ENCODE measurements around the gene ALOX5. TPM values are rescaled to one million over a fixed set of nuclear protein-coding genes. Genes with fewer than 3 reads are reported as not detected.
"Not testable (repeated sequence)": the region's sequence is repeated elsewhere in the genome, so short reads cannot be mapped to it uniquely, and the experiment has no call there.

Gene ALOX5
- polyA plus RNA-seq, 4 donors = 7.4 to 20.9 (median 13.8) TPM

DNA sequence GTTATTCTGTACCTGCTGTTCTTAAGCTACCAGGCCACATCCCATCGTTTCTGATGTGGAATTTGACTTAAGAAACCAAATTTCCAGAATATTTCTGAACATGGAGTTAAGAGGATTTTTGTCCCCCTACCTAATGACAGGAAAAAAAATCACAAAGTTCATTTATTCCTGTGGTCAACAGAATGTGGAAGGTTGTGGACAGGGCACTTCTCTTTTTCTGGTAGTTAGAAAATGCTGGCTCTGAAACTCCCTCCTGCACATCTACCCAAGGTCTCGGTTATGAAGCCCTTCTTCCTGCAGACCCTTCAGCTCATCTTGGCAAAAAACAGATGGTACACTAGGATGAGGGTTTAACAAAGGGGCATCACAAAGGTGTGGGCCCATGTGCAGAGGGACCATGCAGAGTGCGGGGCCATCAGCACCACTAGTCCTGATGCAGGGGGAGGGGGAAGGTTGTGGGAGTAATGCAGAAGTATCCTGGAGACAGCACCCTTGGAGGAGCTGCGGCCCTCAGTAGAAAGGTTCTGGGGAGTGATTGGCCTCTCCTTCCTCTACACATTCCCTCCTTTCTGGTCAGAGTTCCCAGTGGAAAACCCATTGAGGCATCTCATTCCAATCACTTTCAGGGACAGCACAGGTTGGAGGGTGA, 9.8 kb downstream of the ALOX5 start:
- WGBS, 3 donors = 82 to 87% (median 82%) methylated on average over 4 of the region's 4 CpGs

DNA sequence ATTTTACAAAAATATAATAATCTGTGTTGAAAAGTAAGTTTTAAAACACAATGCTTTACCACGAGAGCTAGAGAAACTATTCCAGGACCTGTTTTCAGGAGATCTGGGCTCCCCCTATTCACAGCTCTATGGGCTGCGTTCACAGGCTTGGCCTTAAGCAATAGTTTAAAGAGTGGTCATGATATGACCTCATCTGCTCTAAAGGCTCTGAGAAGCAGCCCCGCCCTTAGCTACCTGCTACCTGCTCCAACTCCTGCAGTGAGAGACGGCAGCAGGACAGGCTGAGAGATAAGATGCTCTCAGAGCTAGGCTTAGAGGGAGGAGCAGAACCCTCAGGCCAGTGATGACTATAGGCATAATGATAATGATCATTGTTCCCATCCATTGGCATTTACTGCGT, 12.6 kb downstream of the ALOX5 start:
- Histone ChIP-seq H3K4me3 (ENCODE audit: low read depth in 1 of 3, low read length in 3 of 3) (no peak overlapping the region), H3K27me3 (ENCODE audit: control insufficient read depth in 3 of 3, insufficient read depth in 3 of 3, low read length in 3 of 3) (no peaks in the 10 kb centered on the region), H3K27ac (ENCODE audit: low read depth in 1 of 3, low read length in 2 of 3) (no peak overlapping the region), H3K9me3 (ENCODE audit: control insufficient read depth in 2 of 2, insufficient read depth in 1 of 2, low read depth in 1 of 2, low read length in 1 of 2) (peaks cover 0 to 4% of the 10 kb centered on the region in 2 donors), H3K4me1 (ENCODE audit: control insufficient read depth in 3 of 3, insufficient read depth in 2 of 3, low read depth in 1 of 3, low read length in 2 of 3) (no peaks in the 10 kb centered on the region), H3K36me3 (ENCODE audit: control insufficient read depth in 3 of 3, insufficient read depth in 2 of 3, low read depth in 1 of 3, low read length in 3 of 3) (peaks cover 0 to 12% (median 0%) of the 10 kb centered on the region in 3 donors)
- WGBS, 3 donors = 64 to 84% (median 65%) methylated on average over 5 of the region's 5 CpGs
- no peak for DNase-seq
- no peak for FAIRE-seq

More for the DNA sequence above, 9.8 kb downstream of the ALOX5 start:
- Histone ChIP-seq H3K9me3 (ENCODE audit: control insufficient read depth in 2 of 2, insufficient read depth in 1 of 2, low read depth in 1 of 2, low read length in 1 of 2) (peaks cover 0 to 4% of the 10 kb centered on the region in 2 donors), H3K4me3 (ENCODE audit: low read depth in 1 of 3, low read length in 3 of 3) (no peak overlapping the region), H3K27ac (ENCODE audit: low read depth in 1 of 3, low read length in 2 of 3) (no peak overlapping the region), H3K36me3 (ENCODE audit: control insufficient read depth in 3 of 3, insufficient read depth in 2 of 3, low read depth in 1 of 3, low read length in 3 of 3) (peaks cover 0 to 12% (median 0%) of the 10 kb centered on the region in 3 donors), H3K27me3 (ENCODE audit: control insufficient read depth in 3 of 3, insufficient read depth in 3 of 3, low read length in 3 of 3) (no peaks in the 10 kb centered on the region), H3K4me1 (ENCODE audit: control insufficient read depth in 3 of 3, insufficient read depth in 2 of 3, low read depth in 1 of 3, low read length in 2 of 3) (peaks cover 0 to 4% (median 0%) of the 10 kb centered on the region in 3 donors)
- FAIRE-seq (no peak), DNase-seq (no peak)

DNA sequence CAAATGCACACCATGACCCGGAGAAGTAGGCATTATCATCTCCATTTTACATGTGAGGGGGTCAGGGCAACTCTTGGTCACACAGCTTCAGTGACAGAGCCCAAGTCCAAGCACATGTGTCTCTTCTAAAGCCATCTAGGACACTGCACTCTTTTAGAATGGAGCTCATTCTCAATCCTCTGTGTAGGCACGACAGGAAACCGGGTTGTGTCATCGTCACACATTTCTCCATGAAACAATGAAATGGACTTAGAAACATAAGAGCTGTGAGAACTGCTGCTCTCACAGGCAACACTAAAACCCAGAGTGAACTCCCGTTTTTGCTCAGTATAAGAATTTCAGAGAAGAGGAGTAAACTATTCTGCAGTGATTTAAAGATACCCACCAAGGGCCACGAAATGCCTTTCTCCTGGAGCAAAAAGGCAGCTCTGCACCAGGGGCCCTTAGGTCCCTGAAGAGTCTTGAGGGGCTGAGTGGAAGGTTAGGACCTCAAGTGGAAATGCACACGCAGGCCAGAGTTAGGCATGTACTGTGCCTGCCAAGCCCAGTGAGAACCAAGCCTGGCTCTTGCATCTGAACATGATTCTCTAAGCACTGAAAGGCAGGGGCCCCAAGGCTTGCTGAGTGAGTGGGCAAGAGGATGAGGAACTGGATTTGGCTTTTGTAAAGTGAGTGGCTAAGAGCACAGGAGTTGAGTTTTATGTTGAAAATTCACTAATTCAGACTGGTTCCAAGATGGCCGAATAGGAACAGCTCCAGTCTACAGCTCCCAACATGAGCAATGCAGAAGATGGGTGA, 13.3 kb downstream of the ALOX5 start:
- no peaks in the 10 kb centered on the region for H3K4me1 ChIP-seq (ENCODE audit: control insufficient read depth in 3 of 3, insufficient read depth in 2 of 3, low read depth in 1 of 3, low read length in 2 of 3)
- peaks cover 0 to 12% (median 0%) of the 10 kb centered on the region in 3 donors for H3K36me3 ChIP-seq (ENCODE audit: control insufficient read depth in 3 of 3, insufficient read depth in 2 of 3, low read depth in 1 of 3, low read length in 3 of 3)
- no peak overlapping the region for H3K27ac ChIP-seq (ENCODE audit: low read depth in 1 of 3, low read length in 2 of 3)
- no peak overlapping the region for H3K4me3 ChIP-seq (ENCODE audit: low read depth in 1 of 3, low read length in 3 of 3)
- H3K9me3 ChIP-seq (ENCODE audit: control insufficient read depth in 2 of 2, insufficient read depth in 1 of 2, low read depth in 1 of 2, low read length in 1 of 2) = peaks cover 0 to 4% of the 10 kb centered on the region in 2 donors
- whole genome bisulfite sequencing, 3 donors = 83 to 87% (median 87%) methylated on average over 8 of the region's 8 CpGs
- DNase-seq = no peak
- FAIRE-seq = no peak
- H3K27me3 ChIP-seq (ENCODE audit: control insufficient read depth in 3 of 3, insufficient read depth in 3 of 3, low read length in 3 of 3) = no peaks in the 10 kb centered on the region

DNA sequence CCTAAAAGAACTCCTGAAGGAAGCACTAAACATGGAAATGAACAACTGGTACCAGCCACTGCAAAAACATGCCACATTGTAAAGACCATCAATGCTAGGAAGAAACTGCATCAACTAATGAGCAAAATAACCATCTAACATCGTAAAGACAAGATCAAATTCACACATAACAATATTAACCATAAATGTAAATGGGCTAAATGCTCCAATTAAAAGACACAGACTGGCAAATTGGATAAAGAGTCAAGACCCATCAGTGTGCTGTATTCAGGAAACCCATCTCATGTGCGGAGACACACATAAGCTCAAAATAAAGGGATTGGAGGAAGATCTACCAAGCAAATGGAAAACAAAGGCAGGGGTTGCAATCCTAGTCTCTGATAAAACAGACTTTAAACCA, 15.7 kb downstream of the ALOX5 start:
- H3K27ac ChIP-seq (ENCODE audit: low read depth in 1 of 3, low read length in 2 of 3); H3K4me3 ChIP-seq (ENCODE audit: low read depth in 1 of 3, low read length in 3 of 3); H3K9me3 ChIP-seq (ENCODE audit: control insufficient read depth in 2 of 2, insufficient read depth in 1 of 2, low read depth in 1 of 2, low read length in 1 of 2); H3K27me3 ChIP-seq (ENCODE audit: control insufficient read depth in 3 of 3, insufficient read depth in 3 of 3, low read length in 3 of 3); FAIRE-seq; H3K36me3 ChIP-seq (ENCODE audit: control insufficient read depth in 3 of 3, insufficient read depth in 2 of 3, low read depth in 1 of 3, low read length in 3 of 3); DNase-seq; H3K4me1 ChIP-seq (ENCODE audit: control insufficient read depth in 3 of 3, insufficient read depth in 2 of 3, low read depth in 1 of 3, low read length in 2 of 3): not testable (repeated sequence)
- WGBS, 3 donors = 82 to 96% (median 89%) methylated on average over 2 of the region's 2 CpGs

DNA sequence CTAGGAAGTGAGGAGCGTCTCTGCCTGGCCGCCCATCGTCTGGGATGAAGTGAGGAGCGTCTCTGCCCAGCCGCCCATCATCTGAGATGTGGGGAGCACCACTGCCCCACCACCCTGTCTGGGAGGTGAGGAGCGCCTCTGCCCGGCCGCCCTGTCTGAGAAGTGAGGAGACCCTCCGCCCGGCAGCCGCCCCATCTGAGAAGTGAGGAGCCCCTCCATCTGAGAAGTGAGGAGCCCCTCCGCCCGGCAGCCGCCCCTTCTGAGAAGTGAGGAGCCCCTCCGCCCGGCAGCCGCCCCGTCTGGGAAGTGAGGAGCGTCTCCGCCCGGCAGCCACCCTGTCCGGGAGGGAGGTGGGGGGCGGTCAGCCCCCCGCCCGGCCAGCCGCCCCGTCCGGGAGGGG, 17.6 kb downstream of the ALOX5 start:
- H3K4me3 ChIP-seq (ENCODE audit: low read depth in 1 of 3, low read length in 3 of 3); FAIRE-seq; H3K4me1 ChIP-seq (ENCODE audit: control insufficient read depth in 3 of 3, insufficient read depth in 2 of 3, low read depth in 1 of 3, low read length in 2 of 3); H3K27ac ChIP-seq (ENCODE audit: low read depth in 1 of 3, low read length in 2 of 3); H3K27me3 ChIP-seq (ENCODE audit: control insufficient read depth in 3 of 3, insufficient read depth in 3 of 3, low read length in 3 of 3); H3K9me3 ChIP-seq (ENCODE audit: control insufficient read depth in 2 of 2, insufficient read depth in 1 of 2, low read depth in 1 of 2, low read length in 1 of 2); DNase-seq; H3K36me3 ChIP-seq (ENCODE audit: control insufficient read depth in 3 of 3, insufficient read depth in 2 of 3, low read depth in 1 of 3, low read length in 3 of 3): not testable (repeated sequence)
- whole genome bisulfite sequencing, 3 donors = 87 to 95% (median 91%) methylated on average over 13 to 28 of the region's 28 CpGs

DNA sequence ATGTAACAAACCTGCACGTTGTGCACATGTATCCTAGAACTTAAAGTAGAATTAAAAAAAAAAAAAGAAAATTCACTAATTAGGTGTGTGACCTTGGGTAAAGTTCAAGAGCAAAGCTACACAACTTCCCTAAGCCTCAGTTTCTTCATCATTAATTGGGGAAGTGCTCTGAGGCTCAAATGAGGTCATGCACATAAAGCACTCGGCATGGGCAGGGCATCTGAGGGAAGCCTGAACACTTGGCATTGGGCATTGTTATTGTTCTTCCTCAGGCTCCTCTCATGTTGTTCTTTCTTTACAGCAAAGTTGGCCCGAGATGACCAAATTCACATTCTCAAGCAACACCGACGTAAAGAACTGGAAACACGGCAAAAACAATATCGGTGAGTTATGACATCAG, 21.5 kb downstream of the ALOX5 start:
- FAIRE-seq = no peak
- no peak overlapping the region for H3K27ac ChIP-seq (ENCODE audit: low read depth in 1 of 3, low read length in 2 of 3)
- no peak for DNase-seq
- no peaks in the 10 kb centered on the region for H3K4me1 ChIP-seq (ENCODE audit: control insufficient read depth in 3 of 3, insufficient read depth in 2 of 3, low read depth in 1 of 3, low read length in 2 of 3)
- WGBS, 3 donors = 93 to 98% (median 97%) methylated on average over 7 of the region's 7 CpGs
- no peaks in the 10 kb centered on the region for H3K27me3 ChIP-seq (ENCODE audit: control insufficient read depth in 3 of 3, insufficient read depth in 3 of 3, low read length in 3 of 3)
- H3K36me3 ChIP-seq (ENCODE audit: control insufficient read depth in 3 of 3, insufficient read depth in 2 of 3, low read depth in 1 of 3, low read length in 3 of 3) = no peaks in the 10 kb centered on the region
- H3K4me3 ChIP-seq (ENCODE audit: low read depth in 1 of 3, low read length in 3 of 3) = no peak overlapping the region
- peaks cover 0 to 5% of the 10 kb centered on the region in 2 donors for H3K9me3 ChIP-seq (ENCODE audit: control insufficient read depth in 2 of 2, insufficient read depth in 1 of 2, low read depth in 1 of 2, low read length in 1 of 2)

DNA sequence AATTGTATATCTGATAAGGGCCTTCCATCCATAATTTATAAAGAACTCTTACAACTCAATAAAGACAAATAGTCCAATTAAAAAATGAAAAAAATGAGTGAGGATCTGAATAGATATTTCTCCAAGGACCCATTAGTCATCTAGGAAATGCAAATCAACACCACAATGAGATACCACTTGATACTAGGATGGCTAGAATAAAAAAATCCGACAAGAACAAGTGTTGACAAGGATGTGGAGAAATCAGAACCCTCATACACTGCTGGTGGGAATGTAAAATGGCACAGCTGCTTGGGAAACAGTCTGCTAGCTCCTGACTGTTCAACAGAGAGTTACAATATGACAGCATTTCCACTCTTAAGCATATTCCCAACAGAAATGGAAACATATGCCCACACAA, 24.6 kb downstream of the ALOX5 start:
- Histone ChIP-seq H3K4me1 (ENCODE audit: control insufficient read depth in 3 of 3, insufficient read depth in 2 of 3, low read depth in 1 of 3, low read length in 2 of 3) (no peaks in the 10 kb centered on the region), H3K9me3 (ENCODE audit: control insufficient read depth in 2 of 2, insufficient read depth in 1 of 2, low read depth in 1 of 2, low read length in 1 of 2) (peaks cover 0 to 5% of the 10 kb centered on the region in 2 donors), H3K27me3 (ENCODE audit: control insufficient read depth in 3 of 3, insufficient read depth in 3 of 3, low read length in 3 of 3) (no peaks in the 10 kb centered on the region), H3K36me3 (ENCODE audit: control insufficient read depth in 3 of 3, insufficient read depth in 2 of 3, low read depth in 1 of 3, low read length in 3 of 3) (no peaks in the 10 kb centered on the region), H3K4me3 (ENCODE audit: low read depth in 1 of 3, low read length in 3 of 3) (no peak overlapping the region), H3K27ac (ENCODE audit: low read depth in 1 of 3, low read length in 2 of 3) (no peak overlapping the region)
- WGBS, 3 donors = 65 to 79% (median 75%) methylated on average over 1 of the region's 1 CpG
- FAIRE-seq (no peak), DNase-seq (no peak)

DNA sequence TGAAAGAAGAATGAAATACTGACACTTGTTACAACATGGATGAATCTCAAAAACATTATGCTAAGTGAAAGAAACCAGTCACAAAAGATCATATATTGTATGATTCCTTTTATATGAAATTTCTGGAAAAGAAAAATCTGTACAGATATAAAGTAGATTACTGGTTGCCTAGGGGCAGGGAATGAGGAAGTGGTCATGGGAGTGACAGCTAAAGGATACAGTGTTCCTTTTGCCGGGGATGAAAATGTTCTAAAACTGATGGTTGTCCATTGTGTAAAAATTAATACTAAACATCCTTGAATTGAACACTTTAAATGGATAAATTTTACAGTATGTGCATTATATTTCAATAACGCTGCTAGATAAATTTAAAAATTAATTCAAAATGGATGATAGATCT, 25.1 kb downstream of the ALOX5 start:
- 84 to 91% (median 87%) methylated on average over 2 of the region's 2 CpGs for WGBS, 3 donors

More for the DNA sequence above, 25.1 kb downstream of the ALOX5 start:
- DNase-seq (no peak), FAIRE-seq (no peak)
- Histone ChIP-seq H3K27me3 (ENCODE audit: control insufficient read depth in 3 of 3, insufficient read depth in 3 of 3, low read length in 3 of 3) (no peaks in the 10 kb centered on the region), H3K27ac (ENCODE audit: low read depth in 1 of 3, low read length in 2 of 3) (no peak overlapping the region), H3K36me3 (ENCODE audit: control insufficient read depth in 3 of 3, insufficient read depth in 2 of 3, low read depth in 1 of 3, low read length in 3 of 3) (no peaks in the 10 kb centered on the region), H3K9me3 (ENCODE audit: control insufficient read depth in 2 of 2, insufficient read depth in 1 of 2, low read depth in 1 of 2, low read length in 1 of 2) (peaks cover 0 to 5% of the 10 kb centered on the region in 2 donors), H3K4me3 (ENCODE audit: low read depth in 1 of 3, low read length in 3 of 3) (no peak overlapping the region), H3K4me1 (ENCODE audit: control insufficient read depth in 3 of 3, insufficient read depth in 2 of 3, low read depth in 1 of 3, low read length in 2 of 3) (no peaks in the 10 kb centered on the region)

Measured in small intestine (tissue), 7 donors.